ENCODE results near the gene LIPI. TPM values are rescaled to one million over a fixed set of nuclear protein-coding genes. Genes with fewer than 3 reads are reported as not detected.

LIPI gene
- total and polyA plus RNA-seq, 10 of the 15 experiments (the other 5 are each of a cell fraction or from before 2014, with no cell fraction given) = 0.05 to 0.32 (median 0.10) TPM; not detected in 5

DNA sequence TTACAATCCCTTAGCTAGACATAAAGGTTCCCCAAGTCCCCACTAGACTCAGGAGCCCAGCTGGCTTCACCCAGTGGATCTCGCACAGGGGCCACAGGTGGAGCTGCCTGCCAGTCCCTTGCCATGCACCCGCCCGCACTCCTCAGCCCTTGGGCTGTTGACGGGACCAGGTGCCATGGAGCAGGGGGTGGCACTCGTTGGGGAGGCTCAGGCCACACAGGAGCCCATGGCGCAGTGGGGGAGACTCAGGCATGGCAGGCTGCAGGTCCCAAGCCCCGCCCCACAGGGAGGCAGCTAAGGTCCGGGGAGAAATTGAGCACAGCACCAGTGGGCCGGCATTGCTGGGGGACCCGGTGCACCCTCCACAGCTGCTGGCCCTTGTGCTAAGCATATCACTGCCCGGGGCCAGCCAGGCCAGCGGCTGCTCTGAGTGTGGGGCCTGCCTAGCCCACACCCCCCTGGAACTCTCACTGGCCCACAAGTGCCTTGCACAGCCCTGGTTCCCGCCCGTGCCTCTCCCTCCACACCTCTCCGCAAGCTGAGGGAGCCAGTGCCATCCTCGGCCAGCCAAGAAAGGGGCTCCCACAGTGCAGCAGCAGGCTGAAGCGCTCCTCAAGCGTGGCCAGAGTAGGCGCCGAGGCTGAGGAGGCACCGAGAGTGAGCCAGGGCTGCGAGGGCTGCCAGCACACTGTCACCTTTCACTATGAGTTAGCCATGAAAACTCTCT is 117.8 kb downstream of the LIPI start:
- Histone ChIP-seq H3K27me3 (replicated peaks in 1 of 2; ENCODE audit: control insufficient read depth in 2 of 2, insufficient read depth in 2 of 2, low read length in 1 of 2) (no peaks in the 10 kb centered on the region), H4K20me1 (ENCODE audit: control insufficient read depth, insufficient read depth) (no peaks in the 10 kb centered on the region), H3K4me3 (no peak overlapping the region), H3K9me3 (replicated peaks; ENCODE audit: control insufficient read depth, insufficient read depth, low read length) (peaks cover 3% of the 10 kb centered on the region; the same call in 2 of the 3 replicates), H3K36me3 (ENCODE audit: control insufficient read depth in 2 of 2, insufficient read depth in 2 of 2, low read length in 1 of 2) (no peaks in the 10 kb centered on the region), H3K4me2 (ENCODE audit: control insufficient read depth, insufficient read depth) (no peak overlapping the region), H3K79me2 (ENCODE audit: control insufficient read depth, insufficient read depth, low read length) (no peaks in the 10 kb centered on the region), H3K9ac (ENCODE audit: control insufficient read depth, insufficient read depth, low read length) (no peak overlapping the region), H3K27ac (ENCODE audit: control insufficient read depth, insufficient read depth) (no peak overlapping the region; the same call in 1 of the 2 replicates), H3K4me1 (ENCODE audit: control insufficient read depth, insufficient read depth, low read length) (peaks cover 9% of the 10 kb centered on the region), H2AFZ (ENCODE audit: control insufficient read depth, low read depth, low read length) (no peak overlapping the region)
- SMC1A ChIA-PET (ENCODE audit: uncharacterized antibody, unreplicated experiment) = interaction anchor here (1.4 to 1.5 kb wide), 2 partner anchors 52 to 361 kb away, joined by 3 to 4 read pairs; no protein-coding TSS in a partner anchor
- in situ Hi-C loops (cut with MboI) = loop anchor here (25.0 kb wide), 2 partner anchors 94 to 1644 kb away; partner anchors contain the start of gene USP25
- 71% methylated on average over 22 of the region's 22 CpGs for WGBS (ENCODE audit: insufficient coverage, insufficient replicate concordance, low lambda C conversion rate, missing lambda C conversion rate)
- BruUV-seq (replicated peaks) = no TSS peak
- RAD21 ChIA-PET (ENCODE audit: unreplicated experiment) = interaction anchor here (1.0 to 1.3 kb wide), 2 partner anchors 24 to 27 kb away, joined by 4 to 7 read pairs; no protein-coding TSS in a partner anchor
- CTCF ChIA-PET = interaction anchor here (1.1 kb wide), 1 partner anchor 27 kb away, joined by 3 read pairs; no protein-coding TSS in a partner anchor
- no peak for FAIRE-seq
- no peak for DNase-seq (ENCODE audit: low read depth, low spot score)
- ATAC-seq = peak; percentile 34
- POLR2A ChIA-PET = no interaction called here
- intact Hi-C loops (cut with micrococcal nuclease; ENCODE audit: unreplicated experiment) = no loop called here
- TF ChIP-seq, protein P1, sequence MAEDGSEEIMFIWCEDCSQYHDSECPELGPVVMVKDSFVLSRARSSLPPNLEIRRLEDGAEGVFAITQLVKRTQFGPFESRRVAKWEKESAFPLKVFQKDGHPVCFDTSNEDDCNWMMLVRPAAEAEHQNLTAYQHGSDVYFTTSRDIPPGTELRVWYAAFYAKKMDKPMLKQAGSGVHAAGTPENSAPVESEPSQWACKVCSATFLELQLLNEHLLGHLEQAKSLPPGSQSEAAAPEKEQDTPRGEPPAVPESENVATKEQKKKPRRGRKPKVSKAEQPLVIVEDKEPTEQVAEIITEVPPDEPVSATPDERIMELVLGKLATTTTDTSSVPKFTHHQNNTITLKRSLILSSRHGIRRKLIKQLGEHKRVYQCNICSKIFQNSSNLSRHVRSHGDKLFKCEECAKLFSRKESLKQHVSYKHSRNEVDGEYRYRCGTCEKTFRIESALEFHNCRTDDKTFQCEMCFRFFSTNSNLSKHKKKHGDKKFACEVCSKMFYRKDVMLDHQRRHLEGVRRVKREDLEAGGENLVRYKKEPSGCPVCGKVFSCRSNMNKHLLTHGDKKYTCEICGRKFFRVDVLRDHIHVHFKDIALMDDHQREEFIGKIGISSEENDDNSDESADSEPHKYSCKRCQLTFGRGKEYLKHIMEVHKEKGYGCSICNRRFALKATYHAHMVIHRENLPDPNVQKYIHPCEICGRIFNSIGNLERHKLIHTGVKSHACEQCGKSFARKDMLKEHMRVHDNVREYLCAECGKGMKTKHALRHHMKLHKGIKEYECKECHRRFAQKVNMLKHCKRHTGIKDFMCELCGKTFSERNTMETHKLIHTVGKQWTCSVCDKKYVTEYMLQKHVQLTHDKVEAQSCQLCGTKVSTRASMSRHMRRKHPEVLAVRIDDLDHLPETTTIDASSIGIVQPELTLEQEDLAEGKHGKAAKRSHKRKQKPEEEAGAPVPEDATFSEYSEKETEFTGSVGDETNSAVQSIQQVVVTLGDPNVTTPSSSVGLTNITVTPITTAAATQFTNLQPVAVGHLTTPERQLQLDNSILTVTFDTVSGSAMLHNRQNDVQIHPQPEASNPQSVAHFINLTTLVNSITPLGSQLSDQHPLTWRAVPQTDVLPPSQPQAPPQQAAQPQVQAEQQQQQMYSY (CRISPR knock-in tag; IDR thresholded peaks at IDR 0.05) = no peak
- TF ChIP-seq FOXM1 (IDR thresholded peaks at IDR 0.05; ENCODE audit: low read depth, low read length) = no peak
- TF ChIP-seq, protein P2, sequence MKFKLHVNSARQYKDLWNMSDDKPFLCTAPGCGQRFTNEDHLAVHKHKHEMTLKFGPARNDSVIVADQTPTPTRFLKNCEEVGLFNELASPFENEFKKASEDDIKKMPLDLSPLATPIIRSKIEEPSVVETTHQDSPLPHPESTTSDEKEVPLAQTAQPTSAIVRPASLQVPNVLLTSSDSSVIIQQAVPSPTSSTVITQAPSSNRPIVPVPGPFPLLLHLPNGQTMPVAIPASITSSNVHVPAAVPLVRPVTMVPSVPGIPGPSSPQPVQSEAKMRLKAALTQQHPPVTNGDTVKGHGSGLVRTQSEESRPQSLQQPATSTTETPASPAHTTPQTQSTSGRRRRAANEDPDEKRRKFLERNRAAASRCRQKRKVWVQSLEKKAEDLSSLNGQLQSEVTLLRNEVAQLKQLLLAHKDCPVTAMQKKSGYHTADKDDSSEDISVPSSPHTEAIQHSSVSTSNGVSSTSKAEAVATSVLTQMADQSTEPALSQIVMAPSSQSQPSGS (IDR thresholded peaks at IDR 0.05; ENCODE audit: low read length) = no peak
- TF ChIP-seq, protein P3, sequence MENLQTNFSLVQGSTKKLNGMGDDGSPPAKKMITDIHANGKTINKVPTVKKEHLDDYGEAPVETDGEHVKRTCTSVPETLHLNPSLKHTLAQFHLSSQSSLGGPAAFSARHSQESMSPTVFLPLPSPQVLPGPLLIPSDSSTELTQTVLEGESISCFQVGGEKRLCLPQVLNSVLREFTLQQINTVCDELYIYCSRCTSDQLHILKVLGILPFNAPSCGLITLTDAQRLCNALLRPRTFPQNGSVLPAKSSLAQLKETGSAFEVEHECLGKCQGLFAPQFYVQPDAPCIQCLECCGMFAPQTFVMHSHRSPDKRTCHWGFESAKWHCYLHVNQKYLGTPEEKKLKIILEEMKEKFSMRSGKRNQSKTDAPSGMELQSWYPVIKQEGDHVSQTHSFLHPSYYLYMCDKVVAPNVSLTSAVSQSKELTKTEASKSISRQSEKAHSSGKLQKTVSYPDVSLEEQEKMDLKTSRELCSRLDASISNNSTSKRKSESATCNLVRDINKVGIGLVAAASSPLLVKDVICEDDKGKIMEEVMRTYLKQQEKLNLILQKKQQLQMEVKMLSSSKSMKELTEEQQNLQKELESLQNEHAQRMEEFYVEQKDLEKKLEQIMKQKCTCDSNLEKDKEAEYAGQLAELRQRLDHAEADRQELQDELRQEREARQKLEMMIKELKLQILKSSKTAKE (IDR thresholded peaks at IDR 0.05; ENCODE audit: low read depth, poor library complexity, severe bottlenecking) = no peak
- TF ChIP-seq POLR2AphosphoS2 (IDR thresholded peaks at IDR 0.05; ENCODE audit: low read depth, low read length) = no peak
- TF ChIP-seq POLR2A (IDR thresholded peaks at IDR 0.05; ENCODE audit: low read depth, low read length) = no peak
- TF ChIP-seq NFYA (IDR thresholded peaks at IDR 0.05; ENCODE audit: borderline replicate concordance, low read depth, low read length) = no peak
- TF ChIP-seq, protein P4, sequence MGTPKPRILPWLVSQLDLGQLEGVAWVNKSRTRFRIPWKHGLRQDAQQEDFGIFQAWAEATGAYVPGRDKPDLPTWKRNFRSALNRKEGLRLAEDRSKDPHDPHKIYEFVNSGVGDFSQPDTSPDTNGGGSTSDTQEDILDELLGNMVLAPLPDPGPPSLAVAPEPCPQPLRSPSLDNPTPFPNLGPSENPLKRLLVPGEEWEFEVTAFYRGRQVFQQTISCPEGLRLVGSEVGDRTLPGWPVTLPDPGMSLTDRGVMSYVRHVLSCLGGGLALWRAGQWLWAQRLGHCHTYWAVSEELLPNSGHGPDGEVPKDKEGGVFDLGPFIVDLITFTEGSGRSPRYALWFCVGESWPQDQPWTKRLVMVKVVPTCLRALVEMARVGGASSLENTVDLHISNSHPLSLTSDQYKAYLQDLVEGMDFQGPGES (IDR thresholded peaks at IDR 0.05) = no peak
- TF ChIP-seq PAX8 (IDR thresholded peaks at IDR 0.05) = no peak
- TF ChIP-seq RCOR1 (conservative IDR thresholded peaks at IDR 0.05; ENCODE audit: low read depth, low read length) = no peak
- TF ChIP-seq CHD4 (IDR thresholded peaks at IDR 0.05) = no peak
- TF ChIP-seq NFYB (IDR thresholded peaks at IDR 0.05; ENCODE audit: insufficient read depth, low read depth, low read length) = no peak
- no peak for TF ChIP-seq SREBF1 (IDR thresholded peaks at IDR 0.05; ENCODE audit: low read length)
